Measurements from ENCODE around the gene MTO1.
"Not testable (repeated sequence)": the region's sequence is repeated elsewhere in the genome, so short reads cannot be mapped to it uniquely, and the experiment has no call there.

The MTO1 gene, protein sequence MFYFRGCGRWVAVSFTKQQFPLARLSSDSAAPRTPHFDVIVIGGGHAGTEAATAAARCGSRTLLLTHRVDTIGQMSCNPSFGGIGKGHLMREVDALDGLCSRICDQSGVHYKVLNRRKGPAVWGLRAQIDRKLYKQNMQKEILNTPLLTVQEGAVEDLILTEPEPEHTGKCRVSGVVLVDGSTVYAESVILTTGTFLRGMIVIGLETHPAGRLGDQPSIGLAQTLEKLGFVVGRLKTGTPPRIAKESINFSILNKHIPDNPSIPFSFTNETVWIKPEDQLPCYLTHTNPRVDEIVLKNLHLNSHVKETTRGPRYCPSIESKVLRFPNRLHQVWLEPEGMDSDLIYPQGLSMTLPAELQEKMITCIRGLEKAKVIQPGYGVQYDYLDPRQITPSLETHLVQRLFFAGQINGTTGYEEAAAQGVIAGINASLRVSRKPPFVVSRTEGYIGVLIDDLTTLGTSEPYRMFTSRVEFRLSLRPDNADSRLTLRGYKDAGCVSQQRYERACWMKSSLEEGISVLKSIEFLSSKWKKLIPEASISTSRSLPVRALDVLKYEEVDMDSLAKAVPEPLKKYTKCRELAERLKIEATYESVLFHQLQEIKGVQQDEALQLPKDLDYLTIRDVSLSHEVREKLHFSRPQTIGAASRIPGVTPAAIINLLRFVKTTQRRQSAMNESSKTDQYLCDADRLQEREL

DNA sequence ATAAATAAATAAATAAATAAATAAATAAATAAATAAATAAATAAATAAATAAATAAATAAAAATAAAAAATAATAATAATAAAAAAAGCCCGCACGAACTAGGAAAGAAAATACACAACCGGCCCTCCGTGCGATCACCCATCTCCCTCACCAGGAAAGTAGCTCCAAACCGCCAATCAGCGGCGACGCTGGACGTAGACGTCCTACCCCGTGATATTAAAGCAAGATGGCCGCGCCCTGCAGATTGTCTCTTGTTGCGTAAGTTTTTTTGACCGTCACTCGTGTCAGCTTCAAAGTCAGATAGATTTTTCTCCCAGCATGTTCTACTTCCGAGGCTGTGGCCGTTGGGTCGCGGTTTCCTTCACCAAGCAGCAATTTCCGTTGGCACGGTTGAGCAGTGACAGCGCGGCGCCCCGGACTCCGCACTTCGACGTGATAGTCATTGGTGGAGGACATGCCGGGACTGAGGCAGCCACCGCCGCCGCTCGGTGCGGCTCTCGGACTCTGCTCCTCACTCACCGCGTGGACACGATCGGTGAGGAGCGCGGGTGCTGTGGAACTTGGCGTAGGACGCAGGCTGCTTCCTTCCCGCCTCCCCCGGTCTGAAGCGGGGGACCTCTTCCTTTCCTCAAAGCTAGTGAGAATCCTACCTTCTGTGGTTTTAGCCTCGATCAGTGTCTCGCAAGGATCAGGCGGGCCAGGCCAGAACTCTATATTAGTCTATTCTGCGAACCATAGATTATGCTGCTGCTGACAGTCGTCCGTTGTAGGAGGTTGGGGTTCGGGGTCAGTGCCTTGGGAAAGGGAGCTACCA, at the start of gene MTO1:
Gene MTO1 (plus strand): TSS at position 201 of the 814 bp plus-strand sequence. CDS start 118 bp downstream, at position 319.
- DNase-seq (ENCODE audit: low read depth), result peak; percentile 68

DNA sequence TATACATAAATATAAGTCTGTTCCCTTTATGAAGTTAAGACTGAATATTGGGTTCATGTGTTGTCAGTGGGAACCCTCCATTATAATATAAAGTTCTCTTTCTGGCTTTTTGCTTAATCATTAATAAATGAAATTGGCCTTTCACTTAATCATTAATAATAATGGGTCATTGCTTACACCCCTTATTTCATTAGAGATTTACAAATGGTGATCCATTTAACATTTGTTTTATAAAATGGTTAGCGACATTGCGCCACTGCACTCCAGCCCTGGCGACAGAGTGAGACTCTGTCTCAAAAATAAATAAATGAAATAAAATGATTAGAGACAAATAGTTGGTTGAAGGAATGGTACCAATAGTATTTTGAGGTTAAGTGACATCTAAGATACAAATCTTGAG, 48.4 kb upstream of the MTO1 start:
- no peak for DNase-seq (ENCODE audit: low read depth)

DNA sequence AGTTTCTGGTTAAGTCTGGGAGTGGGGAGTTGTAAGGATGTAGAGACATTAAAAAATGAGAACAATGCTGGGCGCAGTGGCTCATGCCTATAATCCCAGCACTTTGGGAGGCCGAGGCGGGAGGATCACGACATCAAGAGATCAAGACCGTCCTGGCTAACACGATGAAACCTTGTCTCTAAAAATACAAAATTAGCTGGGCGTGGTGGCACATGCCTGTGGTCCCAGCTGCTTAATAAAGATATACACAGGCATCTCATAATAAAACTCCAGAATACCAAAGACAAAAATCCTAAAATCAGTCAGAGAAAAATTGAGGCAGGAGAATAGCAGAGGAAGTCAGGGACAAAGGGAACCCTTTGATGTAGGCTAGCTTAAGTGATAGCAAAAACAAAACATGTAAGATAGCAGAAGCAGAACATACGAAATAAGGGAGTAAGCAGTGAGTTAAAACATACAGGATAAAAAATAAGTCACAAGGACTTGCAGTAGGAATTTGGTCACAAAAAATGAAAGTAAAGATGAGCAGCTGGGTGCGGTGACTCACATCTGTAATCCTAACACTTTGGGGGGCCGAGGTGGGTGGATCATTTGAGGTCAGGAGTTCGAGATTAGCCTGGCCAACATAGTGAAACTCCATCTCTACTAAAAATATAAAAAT, 43.3 kb upstream of the MTO1 start:
- DNase-seq (ENCODE audit: low read depth), result no peak

DNA sequence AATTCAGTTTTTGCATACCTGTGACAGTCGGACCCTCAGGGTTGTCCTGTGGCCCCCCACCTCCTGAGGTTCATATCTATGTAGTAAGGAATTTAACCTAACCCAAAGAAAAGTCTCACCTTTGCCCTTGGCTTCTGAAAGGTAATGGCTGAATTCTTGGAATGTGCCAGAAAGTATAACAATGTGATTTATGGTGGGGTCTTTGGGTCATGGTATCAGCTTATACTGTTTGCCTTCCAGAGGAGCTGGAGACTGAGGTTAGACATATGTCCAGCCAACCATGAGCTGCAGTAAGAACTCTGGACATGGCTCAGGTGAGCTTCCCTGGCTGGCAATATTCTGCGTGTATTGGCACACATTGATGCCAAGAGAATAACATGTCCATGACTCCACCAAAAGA, 40.0 kb upstream of the MTO1 start:
- no peak for DNase-seq (ENCODE audit: low read depth)

DNA sequence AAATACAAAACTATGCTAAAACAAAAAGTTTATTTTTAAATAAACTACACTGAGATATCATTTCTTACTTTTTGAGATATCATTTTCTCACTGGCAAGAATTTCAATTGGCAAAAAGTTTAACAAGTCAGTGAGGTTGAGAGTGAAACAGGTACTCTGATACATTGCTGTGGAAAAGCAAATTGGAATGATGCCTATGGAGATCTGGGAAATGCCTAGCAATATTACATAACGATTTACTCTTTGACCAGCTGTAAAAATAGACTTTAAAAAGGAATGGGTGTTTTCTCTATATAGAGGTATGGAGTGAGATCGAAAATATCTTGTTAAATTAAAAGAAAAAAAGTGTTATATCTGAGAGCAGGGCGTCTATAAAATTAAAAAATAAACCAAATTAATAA, 26.3 kb upstream of the MTO1 start:
- no peak for DNase-seq (ENCODE audit: low read depth)

DNA sequence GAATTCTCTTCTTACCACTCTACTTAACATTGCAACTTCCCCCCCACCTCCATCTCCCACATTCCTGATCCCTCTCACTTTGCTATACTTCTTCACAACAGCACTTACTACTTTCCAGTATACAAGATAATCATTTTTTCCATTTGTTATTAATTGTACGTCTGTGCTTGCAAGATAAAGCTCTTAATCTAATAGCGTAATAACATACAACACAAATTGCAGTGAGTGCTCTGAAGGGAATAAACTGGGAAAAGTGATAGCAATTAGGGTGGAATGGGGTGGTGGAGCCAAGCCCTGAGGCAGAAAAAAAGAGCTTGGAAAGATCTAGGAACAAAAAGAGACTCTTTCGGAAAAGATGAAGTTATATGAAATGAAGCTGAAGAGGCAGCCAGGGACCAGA, 18.0 kb upstream of the MTO1 start:
- DNase-seq (ENCODE audit: low read depth), result no peak

DNA sequence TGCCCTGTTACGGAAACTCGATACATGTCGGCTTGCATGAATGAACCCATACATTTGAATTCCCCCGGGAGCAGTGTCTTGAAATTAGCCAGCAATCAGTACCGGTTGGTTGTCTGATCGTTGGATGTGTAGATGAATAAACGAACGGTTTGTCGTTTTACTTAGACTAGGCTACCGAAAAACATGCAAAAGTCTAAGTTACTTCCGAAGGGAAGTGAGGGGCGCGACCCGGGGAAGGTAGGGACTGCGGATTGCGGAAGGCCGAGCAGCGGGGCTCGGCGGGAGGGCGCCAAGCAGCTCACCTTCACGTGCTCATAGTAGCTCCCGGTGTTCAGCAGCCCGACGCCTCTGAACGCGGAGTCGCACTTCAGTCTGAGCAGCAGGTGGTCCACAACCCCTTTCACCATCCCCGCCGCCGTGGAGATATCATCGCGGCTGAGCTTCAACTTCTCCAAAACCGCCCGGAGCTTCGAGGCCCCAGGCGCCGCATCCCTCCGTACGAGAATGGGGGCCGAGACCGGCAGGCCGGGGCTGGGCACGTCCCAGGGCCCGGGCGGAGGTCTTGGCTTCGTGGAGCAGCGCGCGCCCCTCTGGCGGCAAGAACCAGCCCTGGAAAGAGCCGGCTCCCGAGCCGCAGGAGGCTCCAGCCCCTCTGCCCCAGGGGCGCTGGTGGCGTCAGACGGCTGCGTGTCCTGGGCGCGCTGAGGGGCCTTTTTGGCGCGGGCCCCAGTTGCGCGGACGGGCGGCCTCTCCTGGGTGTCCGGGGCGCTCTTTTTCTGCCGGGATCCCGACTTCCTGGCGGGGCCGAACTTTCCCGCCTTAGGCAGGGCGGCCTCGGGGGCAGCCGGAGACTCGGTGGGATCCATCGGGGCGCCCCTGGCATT, 10.1 kb upstream of the MTO1 start:
- no peak for DNase-seq (ENCODE audit: low read depth)

DNA sequence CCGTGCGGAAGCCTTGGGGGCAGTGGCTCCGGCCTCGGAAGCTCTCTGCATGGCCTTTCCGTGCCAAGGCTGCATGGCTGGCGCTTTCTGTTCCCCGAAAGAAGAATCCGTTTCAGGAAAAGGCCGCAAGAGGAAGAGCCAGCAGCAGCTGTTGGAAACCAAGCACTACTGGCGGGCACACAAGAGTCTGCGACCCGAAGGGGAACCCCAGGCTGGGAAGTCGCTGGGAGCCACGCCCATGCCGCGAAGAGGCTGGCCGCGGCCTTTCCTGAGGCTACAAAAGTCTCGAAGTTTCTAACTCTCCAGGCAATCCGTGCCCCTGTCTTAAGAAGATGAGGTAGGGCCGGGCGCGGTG, 9.5 kb upstream of the MTO1 start, which contains the start of gene CGAS:
Gene CGAS (minus strand): TSS at position 191 of the 355 bp plus-strand sequence. CDS start 116 bp downstream, at position 75.
- peak; percentile 59 for DNase-seq (ENCODE audit: low read depth)

DNA sequence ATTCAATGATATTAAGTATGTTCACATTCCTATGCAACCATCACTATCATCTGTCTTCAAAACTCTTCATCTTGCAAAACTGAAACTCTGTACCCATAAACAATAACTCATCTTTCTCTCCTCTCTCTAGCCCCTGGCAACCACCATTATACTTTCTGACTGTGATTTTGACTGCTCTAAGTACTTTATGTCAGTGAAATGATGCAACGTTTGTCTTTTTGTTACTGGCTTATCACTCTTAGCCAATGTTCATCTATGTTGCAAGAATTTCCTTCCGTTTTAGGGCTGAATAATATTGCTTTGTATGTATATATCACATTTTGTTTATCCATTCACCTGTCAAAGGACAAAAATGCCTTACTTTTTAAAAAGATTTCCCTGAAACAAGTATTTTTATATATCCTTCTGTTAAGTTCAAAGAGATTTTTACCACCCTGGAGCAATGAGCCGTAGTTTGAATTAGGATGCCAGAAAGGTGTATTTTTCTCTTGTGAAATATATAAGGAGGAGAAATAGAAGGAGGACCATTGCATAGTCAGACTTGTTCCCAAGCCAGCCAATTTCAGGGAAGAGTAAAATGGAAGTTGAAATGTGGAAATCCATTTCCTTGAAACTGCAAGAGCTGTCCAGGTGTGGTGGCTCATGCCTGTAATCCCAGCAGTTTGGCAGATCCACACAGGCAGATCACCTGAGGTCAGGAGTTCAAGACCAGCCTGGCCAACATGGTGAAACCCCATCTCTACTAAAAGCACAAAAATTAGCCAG, 5.5 kb upstream of the MTO1 start:
- DNase-seq (ENCODE audit: low read depth), result no peak

DNA sequence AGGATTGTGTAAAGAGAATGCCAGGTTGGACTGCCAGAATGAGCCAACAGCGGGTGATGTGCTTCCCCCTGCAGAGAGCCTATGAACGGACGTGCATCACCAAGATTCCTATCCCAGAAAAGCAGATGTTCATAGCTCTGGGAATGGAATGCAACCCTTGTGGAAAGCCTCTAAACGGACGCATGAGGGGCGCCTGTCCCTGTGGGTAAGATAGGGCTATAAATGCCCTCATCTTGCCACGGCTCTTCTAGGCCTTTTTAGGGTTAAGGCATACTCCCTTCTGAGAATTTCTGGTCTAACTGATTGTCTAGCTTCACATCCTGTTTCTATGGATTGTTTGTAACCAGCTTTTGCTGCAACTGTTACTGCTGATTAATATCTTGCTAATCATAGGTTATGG, 2.1 kb upstream of the MTO1 start:
- DNase-seq (ENCODE audit: low read depth), result not testable (repeated sequence)

DNA sequence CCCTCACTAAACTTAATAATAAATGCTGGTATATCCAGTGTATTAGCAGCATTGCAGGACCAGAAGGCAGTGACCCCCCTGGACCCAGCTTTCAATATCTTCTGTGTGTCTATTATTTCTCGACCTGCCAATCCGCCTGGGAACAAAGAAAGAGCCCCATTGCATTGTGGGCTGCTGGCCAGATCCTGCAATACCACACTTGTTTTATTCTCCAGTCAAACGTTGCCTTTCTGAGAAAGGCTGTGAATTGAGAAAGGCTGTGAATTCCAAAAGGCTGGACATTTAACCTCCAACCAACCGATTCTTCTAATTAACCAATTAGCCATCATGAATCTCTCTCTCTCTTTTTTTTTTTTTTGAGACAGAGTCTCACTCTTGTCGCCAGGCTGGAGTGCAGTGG, 1.5 kb upstream of the MTO1 start:
- no peak for DNase-seq (ENCODE audit: low read depth)

DNA sequence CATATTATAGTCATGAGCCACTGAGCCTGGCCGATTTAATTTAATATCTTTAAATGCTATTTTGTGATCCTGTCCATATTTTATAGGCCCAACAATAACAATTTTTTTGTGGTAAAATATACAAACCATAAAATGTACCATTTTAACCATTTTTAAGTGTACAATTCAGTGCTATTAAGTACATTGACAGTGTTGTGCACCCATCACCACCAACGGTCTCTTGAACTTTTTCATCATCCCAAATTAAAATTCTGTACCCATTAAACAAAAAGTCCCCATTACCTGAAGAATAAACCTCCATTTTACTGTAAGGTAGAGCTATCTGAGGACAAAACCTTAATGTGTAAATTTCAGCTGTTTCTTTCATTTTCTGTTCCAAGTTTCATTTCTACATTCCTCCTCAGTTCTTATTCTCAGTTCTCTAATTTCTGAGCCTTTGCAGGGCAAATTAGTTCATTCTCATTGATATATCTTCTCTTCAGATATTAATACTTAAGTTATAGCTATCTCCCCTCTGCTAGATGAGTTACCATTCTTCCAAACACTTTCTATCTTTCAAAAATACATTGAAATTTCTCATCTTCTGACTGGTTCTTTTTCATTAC, 10.3 kb downstream of the MTO1 start:
- DNase-seq (ENCODE audit: low read depth), result no peak

DNA sequence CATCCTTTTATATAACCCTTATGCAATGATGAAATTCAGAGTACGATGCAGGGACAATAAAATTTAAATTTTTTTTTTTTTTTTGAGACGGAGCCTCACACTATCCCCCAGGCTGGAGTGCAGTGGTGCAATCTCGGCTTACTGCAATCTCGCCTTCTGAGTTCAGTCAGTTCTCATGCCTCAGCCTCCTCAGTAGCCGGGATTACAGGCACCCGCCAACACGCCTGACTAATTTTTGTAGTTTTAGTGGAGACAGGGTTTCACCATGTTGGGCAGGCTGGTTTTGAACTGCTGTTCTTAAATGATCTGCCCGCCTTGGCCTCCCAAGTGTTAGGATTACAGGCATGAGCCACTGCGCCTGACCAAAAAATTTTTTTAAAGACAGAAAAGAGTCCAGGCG, 15.2 kb downstream of the MTO1 start:
- no peak for DNase-seq (ENCODE audit: low read depth)

DNA sequence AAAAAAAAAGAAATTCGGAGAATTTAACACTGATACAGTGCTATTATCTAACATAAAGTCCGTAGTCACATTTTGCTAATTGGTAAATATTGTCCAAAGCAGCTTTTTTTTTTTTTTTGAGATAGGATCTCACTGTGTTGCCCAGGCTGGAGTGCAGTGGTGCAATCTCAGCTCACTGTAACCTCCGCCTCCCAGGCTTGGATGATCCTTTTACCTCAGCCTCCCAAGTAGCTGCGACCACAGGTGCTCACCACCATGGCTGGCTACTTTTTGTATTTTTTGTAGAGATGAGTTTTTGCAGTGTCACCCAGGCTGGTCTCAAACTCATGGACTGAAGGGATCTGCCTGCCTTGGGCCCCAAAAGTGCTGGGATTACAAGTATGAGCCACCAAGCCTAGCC, 15.9 kb downstream of the MTO1 start:
- DNase-seq (ENCODE audit: low read depth), result no peak

DNA sequence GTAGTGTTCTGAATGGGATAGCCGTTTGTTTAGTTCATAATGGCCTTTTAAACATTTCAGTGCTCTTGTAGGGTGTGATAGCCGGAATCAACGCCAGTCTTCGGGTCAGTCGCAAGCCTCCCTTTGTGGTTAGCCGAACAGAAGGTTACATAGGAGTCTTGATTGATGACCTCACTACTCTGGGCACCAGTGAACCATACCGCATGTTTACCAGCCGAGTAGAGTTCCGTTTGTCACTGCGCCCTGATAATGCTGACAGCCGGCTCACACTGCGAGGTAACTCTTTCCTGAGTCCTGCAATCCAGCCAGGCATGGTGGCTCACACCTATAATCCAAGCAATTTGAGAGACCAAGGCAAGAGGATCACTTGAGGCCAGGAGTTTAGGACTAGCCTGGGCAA, 20.4 kb downstream of the MTO1 start:
- no peak for DNase-seq (ENCODE audit: low read depth)

DNA sequence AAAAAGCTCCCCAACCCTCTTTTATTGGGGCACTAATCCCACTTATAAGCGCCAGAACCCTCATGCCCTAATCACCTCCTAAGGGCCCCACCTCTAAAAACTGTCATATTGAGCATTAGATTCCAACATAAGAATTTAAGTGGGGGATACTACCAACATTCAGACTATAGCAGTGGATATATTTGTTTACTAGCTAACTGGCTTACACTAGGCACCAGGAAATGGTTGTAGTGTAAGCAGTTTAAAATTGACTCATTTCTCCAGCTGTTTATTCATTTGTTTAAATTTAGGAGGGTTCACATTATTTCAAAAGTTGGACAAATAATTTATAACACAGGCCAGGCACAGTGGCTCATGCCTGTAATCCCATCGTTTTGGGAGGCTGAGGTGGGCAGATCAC, 22.9 kb downstream of the MTO1 start:
- DNase-seq (ENCODE audit: low read depth), result no peak

DNA sequence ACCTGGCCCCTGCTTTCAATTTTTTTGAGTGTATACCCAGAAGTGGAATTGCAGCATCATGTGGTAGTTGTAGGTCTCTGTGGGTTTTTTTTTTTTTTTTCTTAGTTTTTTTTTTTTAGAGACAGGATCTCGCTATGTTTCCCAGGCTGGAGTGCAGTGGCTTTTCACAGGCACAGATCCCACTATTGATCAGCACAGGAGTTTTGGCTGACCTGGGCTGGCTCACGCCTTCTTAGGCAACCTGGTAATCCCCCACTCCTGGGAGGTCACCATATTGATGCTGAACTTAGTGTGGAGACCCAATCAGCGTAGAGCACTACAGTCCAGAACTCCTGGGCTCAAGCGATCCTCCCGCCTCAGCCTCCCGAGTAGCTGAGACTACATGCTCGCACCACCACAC, 25.9 kb downstream of the MTO1 start:
- no peak for DNase-seq (ENCODE audit: low read depth)

DNA sequence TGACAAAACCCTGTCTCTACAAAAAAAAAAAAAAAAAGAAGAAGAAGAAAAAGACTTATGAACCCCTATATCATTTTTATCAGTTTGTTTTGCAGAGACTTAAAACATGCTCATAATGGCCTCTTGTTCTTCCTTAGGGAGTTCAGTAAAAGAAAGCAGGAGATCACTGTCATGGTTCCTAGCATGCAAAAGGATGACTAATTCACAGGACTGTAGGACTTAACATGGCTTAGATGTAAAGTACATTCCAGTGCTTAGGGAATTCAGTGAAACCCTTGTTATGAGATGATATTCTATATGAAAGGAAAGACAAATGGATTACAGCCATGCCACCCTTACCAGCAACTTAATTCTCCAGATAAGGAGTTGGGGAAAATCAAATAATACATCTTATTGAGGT, 29.8 kb downstream of the MTO1 start:
- DNase-seq (ENCODE audit: low read depth), result no peak

DNA sequence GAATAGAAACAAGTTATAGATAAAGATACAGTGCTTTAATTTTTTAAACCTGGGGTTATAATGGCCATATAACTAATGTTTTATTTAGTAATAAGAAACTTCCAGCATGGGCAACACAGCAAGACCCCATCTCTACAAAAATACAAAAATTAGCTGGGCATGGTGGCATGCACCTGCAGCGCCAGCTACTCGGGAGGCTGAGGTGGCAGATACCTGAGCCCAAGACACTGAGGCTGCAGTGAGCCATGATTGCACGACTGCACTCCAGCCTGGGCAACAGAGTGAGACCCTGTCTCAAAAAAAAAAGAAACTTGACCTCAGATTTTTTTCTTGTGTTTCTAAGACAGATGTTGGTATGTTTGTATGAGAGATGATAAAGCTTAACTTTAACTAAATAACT, 36.4 kb downstream of the MTO1 start:
- DNase-seq (ENCODE audit: low read depth), result no peak

Data from stimulated activated CD8-positive, alpha-beta memory T cell treated with anti-CD3 and anti-CD28 coated beads, Interleukin-7, amount 100 ng/mL, for 24 hours (primary cell).